ENCODE data around the gene MUC5B.
A peak's percentile ranks its signal among the peaks of the same experiment; 100 is the strongest.

Gene MUC5B

GRCh38 chr11:1203505-1204271, 19.2 kb upstream of the MUC5B start:
- H3K9me3 ChIP-seq = no peaks in the 10 kb centered on the region
- no peak overlapping the region for H3K27ac ChIP-seq
- H3K36me3 ChIP-seq = no peaks in the 10 kb centered on the region
- no peak overlapping the region for H3K9ac ChIP-seq
- H3K4me2 ChIP-seq = no peak overlapping the region
- TF ChIP-seq Cebpa-rat (IDR thresholded peaks at IDR 0.05) = no peak
- peaks cover 9% of the 10 kb centered on the region; the same call in 1 of the 2 replicates for H4K20me1 ChIP-seq
- H3K4me1 ChIP-seq = peaks cover 13% of the 10 kb centered on the region
- peaks cover 6% of the 10 kb centered on the region for H3K27me3 ChIP-seq
- H3K4me3 ChIP-seq = no peak overlapping the region

- no peak overlapping the region for H3K9ac ChIP-seq
- H3K4me2 ChIP-seq = no peak overlapping the region
- no peaks in the 10 kb centered on the region; the same call in 1 of the 2 replicates for H3K27me3 ChIP-seq
- H4K20me1 ChIP-seq = peaks cover 9% of the 10 kb centered on the region; the same call in 1 of the 2 replicates
- no peak overlapping the region for H3K27ac ChIP-seq
- no peaks in the 10 kb centered on the region for H3K36me3 ChIP-seq
- peaks cover 13% of the 10 kb centered on the region for H3K4me1 ChIP-seq
- H3K4me3 ChIP-seq = no peak overlapping the region
- H3K9me3 ChIP-seq = no peaks in the 10 kb centered on the region
- TF ChIP-seq Cebpa-rat (IDR thresholded peaks at IDR 0.05) = no peak
Measured at GRCh38 chr11:1204381-1205101, 18.3 kb upstream of the MUC5B start.

- no peak overlapping the region for H3K4me3 ChIP-seq
- peaks cover 13% of the 10 kb centered on the region for H3K4me1 ChIP-seq
- H3K27ac ChIP-seq = no peak overlapping the region
- no peaks in the 10 kb centered on the region; the same call in 1 of the 2 replicates for H3K27me3 ChIP-seq
- no peak for TF ChIP-seq Cebpa-rat (IDR thresholded peaks at IDR 0.05)
- H4K20me1 ChIP-seq = peaks cover 9% of the 10 kb centered on the region; the same call in 1 of the 2 replicates
- no peak overlapping the region for H3K4me2 ChIP-seq
- no peak overlapping the region for H3K9ac ChIP-seq
- no peaks in the 10 kb centered on the region for H3K36me3 ChIP-seq
- no peaks in the 10 kb centered on the region for H3K9me3 ChIP-seq
Measured at GRCh38 chr11:1205121-1205986, 17.5 kb upstream of the MUC5B start.

GRCh38 chr11:1205987-1206331, 16.9 kb upstream of the MUC5B start:
- peaks cover 5% of the 10 kb centered on the region for H3K9me3 ChIP-seq
- H3K4me1 ChIP-seq = peaks cover 13% of the 10 kb centered on the region
- no peak overlapping the region for H3K4me2 ChIP-seq
- H3K9ac ChIP-seq = no peak overlapping the region
- no peak overlapping the region for H3K27ac ChIP-seq
- H3K27me3 ChIP-seq = no peaks in the 10 kb centered on the region; the same call in 1 of the 2 replicates
- H4K20me1 ChIP-seq = peaks cover 9% of the 10 kb centered on the region; the same call in 1 of the 2 replicates
- no peak for TF ChIP-seq Cebpa-rat (IDR thresholded peaks at IDR 0.05)
- no peak overlapping the region for H3K4me3 ChIP-seq
- H3K36me3 ChIP-seq = no peaks in the 10 kb centered on the region

GRCh38 chr11:1206391-1207271, 16.2 kb upstream of the MUC5B start:
- Histone ChIP-seq H3K4me2 (peak overlapping the region; percentile 67; the same call in 1 of the 2 replicates), H3K9ac (no peak overlapping the region), H3K27ac (no peak overlapping the region), H3K27me3 (no peaks in the 10 kb centered on the region; the same call in 1 of the 2 replicates), H4K20me1 (peaks cover 9% of the 10 kb centered on the region; the same call in 1 of the 2 replicates), H3K4me3 (no peak overlapping the region), H3K36me3 (no peaks in the 10 kb centered on the region), H3K4me1 (peaks cover 13% of the 10 kb centered on the region), H3K9me3 (peaks cover 11% of the 10 kb centered on the region)
- TF ChIP-seq Cebpa-rat (IDR thresholded peaks at IDR 0.05) = no peak

GRCh38 chr11:1207401-1208143, 15.3 kb upstream of the MUC5B start:
- peaks cover 3% of the 10 kb centered on the region; the same call in 1 of the 2 replicates for H4K20me1 ChIP-seq
- H3K9ac ChIP-seq = 0 out of 2 replicates have a peak overlapping the region, but pooled peaks have one; percentile 29
- no peak overlapping the region for H3K4me3 ChIP-seq
- H3K4me2 ChIP-seq = peak overlapping the region; percentile 67
- H3K36me3 ChIP-seq = no peaks in the 10 kb centered on the region
- peaks cover 20% of the 10 kb centered on the region for H3K9me3 ChIP-seq
- TF ChIP-seq Cebpa-rat (IDR thresholded peaks at IDR 0.05) = no peak
- peaks cover 13% of the 10 kb centered on the region for H3K4me1 ChIP-seq
- no peaks in the 10 kb centered on the region; the same call in 1 of the 2 replicates for H3K27me3 ChIP-seq
- H3K27ac ChIP-seq = no peak overlapping the region

- H3K9me3 ChIP-seq = peaks cover 25% of the 10 kb centered on the region
- no peak overlapping the region for H3K4me3 ChIP-seq
- no peaks in the 10 kb centered on the region for H3K36me3 ChIP-seq
- no peak overlapping the region for H3K9ac ChIP-seq
- peaks cover 13% of the 10 kb centered on the region for H3K4me1 ChIP-seq
- no peaks in the 10 kb centered on the region; the same call in 1 of the 2 replicates for H4K20me1 ChIP-seq
- no peak for TF ChIP-seq Cebpa-rat (IDR thresholded peaks at IDR 0.05)
- peak overlapping the region; percentile 67; the same call in 1 of the 2 replicates for H3K4me2 ChIP-seq
- H3K27ac ChIP-seq = no peak overlapping the region
- no peaks in the 10 kb centered on the region; the same call in 1 of the 2 replicates for H3K27me3 ChIP-seq
Measured at GRCh38 chr11:1208144-1208393, 14.8 kb upstream of the MUC5B start.
